DND-41 (cell line): ENCODE results near the gene AGO3.

ENCODE experiments used
- CTCF ChIP-seq: IDR thresholded peaks from 2 replicates; pipeline ENCODE4 v1.5.1; 2012; ENCODE audit warnings: borderline replicate concordance, low read length, moderate library complexity, mild to moderate bottlenecking; ENCODE audit not compliant: poor library complexity, severe bottlenecking; ENCODE audit errors: extremely low read depth
- EZH2 ChIP-seq: IDR thresholded peaks from 3 replicates; pipeline ENCODE4 v1.6.1; 2012; ENCODE audit warnings: borderline replicate concordance, low read depth, mild to moderate bottlenecking, moderate library complexity, low read length, inconsistent platforms; ENCODE audit not compliant: severe bottlenecking

- TF ChIP-seq CTCF: no peak
- no peak for TF ChIP-seq EZH2
Measured at GRCh38 chr1:36093226-36093625, 162.3 kb downstream of the AGO3 start.
